ENCODE measurements around the gene ARHGEF16.

DNA sequence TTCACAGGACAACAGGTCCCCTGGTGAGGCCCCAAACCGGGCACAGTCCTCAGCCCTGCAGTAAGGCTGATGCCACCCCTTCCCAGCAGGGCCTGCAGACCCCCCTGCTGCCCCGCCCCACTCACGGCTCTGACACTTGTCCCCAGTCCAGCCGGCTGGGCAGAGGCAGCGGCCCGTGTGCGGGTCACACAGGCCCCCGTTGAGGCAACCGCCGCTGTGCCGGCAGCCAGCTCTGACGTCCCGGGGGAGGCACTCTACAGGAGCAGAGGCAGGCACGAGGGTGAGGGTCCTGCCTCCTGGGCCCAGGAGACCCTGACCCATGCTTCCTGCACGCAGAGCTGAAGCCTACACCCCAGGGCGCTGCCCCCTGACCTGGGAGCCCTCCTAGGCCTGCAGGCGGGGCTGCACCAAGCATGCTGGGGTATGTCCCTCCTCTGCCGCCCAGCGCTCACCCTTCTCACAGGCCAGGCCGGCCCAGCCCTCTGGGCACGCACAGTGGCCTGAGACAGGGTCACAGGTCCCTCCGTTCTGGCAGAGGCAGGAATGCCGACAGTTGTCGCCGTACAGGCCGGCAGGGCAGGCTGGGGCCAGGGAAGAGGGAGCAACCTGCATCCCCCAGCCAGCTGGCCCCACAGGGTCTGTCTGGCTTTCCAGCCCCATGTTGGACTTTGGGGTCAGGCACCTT lies 43.9 kb downstream of the ARHGEF16 start:
- TF ChIP-seq, protein P1, sequence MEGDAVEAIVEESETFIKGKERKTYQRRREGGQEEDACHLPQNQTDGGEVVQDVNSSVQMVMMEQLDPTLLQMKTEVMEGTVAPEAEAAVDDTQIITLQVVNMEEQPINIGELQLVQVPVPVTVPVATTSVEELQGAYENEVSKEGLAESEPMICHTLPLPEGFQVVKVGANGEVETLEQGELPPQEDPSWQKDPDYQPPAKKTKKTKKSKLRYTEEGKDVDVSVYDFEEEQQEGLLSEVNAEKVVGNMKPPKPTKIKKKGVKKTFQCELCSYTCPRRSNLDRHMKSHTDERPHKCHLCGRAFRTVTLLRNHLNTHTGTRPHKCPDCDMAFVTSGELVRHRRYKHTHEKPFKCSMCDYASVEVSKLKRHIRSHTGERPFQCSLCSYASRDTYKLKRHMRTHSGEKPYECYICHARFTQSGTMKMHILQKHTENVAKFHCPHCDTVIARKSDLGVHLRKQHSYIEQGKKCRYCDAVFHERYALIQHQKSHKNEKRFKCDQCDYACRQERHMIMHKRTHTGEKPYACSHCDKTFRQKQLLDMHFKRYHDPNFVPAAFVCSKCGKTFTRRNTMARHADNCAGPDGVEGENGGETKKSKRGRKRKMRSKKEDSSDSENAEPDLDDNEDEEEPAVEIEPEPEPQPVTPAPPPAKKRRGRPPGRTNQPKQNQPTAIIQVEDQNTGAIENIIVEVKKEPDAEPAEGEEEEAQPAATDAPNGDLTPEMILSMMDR (IDR thresholded peaks at IDR 0.05; ENCODE audit: insufficient read depth, low read depth, low read length) = no peak
- TF ChIP-seq EZH2 (IDR thresholded peaks at IDR 0.05; ENCODE audit: insufficient read depth, low read length) = no peak
